ENCODE data around the gene CNTN1. TPM values are rescaled to one million over a fixed set of nuclear protein-coding genes. Genes with fewer than 3 reads are reported as not detected.

The CNTN1 gene
- total RNA-seq, 4 donors from 2014 or later: 44.2 to 65.6 (median 57.6) TPM

DNA sequence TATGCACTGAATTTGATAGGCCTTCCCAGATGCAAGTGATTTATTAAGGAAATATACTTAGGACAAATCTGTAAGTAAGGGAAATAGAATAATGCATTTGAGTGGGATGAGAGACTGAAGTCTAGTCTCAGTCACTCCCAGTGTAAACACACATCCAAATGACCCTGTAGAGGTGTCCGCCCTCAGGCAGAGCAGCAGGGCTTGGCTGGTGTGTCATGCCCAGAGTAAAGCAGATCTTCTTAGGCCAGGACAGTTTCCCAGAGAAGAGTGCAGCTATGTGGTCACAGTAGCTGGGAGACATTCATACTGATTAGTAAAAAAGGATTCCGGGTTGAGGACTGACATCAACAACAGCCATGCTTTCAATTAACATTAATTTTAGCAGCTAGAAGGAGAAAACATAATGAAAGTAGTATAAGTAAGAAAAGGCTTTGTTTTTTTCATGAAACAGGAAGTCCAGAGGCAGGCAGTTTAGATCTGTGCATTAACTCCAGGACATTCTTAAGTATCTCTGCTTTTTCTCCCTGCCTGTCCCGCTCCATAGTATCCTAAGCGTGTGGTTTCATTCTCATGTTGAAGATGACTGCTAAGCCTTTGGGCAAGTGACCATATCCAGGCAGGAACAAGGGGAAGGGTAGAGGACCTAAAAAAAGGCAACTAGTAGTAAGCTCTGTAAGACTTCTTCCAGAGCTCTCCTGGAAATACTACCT lies 35.7 kb downstream of the CNTN1 start:
- no peaks in the 10 kb centered on the region for H3K36me3 ChIP-seq
- intact Hi-C loops (cut with DNase I): no loop called here
- WGBS: 89% methylated on average over 4 of the region's 4 CpGs
- H3K27me3 ChIP-seq: no peaks in the 10 kb centered on the region
- no peak overlapping the region for H3K4me3 ChIP-seq
- no peak for DNase-seq (ENCODE audit: extremely low spot score)
- H3K27ac ChIP-seq (replicated peaks in 1 of 4): no peak overlapping the region
- no peaks in the 10 kb centered on the region for H3K9me3 ChIP-seq
- TF ChIP-seq POLR2A (IDR thresholded peaks at IDR 0.05; ENCODE audit: low read depth) (no peak), POLR2AphosphoS5 (IDR thresholded peaks at IDR 0.05) (no peak), EP300 (IDR thresholded peaks at IDR 0.05) (no peak)
- TF ChIP-seq, protein P1, sequence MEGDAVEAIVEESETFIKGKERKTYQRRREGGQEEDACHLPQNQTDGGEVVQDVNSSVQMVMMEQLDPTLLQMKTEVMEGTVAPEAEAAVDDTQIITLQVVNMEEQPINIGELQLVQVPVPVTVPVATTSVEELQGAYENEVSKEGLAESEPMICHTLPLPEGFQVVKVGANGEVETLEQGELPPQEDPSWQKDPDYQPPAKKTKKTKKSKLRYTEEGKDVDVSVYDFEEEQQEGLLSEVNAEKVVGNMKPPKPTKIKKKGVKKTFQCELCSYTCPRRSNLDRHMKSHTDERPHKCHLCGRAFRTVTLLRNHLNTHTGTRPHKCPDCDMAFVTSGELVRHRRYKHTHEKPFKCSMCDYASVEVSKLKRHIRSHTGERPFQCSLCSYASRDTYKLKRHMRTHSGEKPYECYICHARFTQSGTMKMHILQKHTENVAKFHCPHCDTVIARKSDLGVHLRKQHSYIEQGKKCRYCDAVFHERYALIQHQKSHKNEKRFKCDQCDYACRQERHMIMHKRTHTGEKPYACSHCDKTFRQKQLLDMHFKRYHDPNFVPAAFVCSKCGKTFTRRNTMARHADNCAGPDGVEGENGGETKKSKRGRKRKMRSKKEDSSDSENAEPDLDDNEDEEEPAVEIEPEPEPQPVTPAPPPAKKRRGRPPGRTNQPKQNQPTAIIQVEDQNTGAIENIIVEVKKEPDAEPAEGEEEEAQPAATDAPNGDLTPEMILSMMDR (IDR thresholded peaks at IDR 0.05): no peak
- no peaks in the 10 kb centered on the region for H3K4me1 ChIP-seq

GRCh38 chr12:40730281-40730680 lies 38.0 kb downstream of the CNTN1 start:
- 88% methylated on average over 1 of the region's 1 CpG for WGBS
- no peaks in the 10 kb centered on the region for H3K4me1 ChIP-seq
- no peak overlapping the region for H3K4me3 ChIP-seq
- H3K9me3 ChIP-seq: no peaks in the 10 kb centered on the region
- TF ChIP-seq, protein P1 (IDR thresholded peaks at IDR 0.05): no peak
- TF ChIP-seq EP300 (IDR thresholded peaks at IDR 0.05): no peak
- no peak for TF ChIP-seq POLR2AphosphoS5 (IDR thresholded peaks at IDR 0.05)
- TF ChIP-seq POLR2A (IDR thresholded peaks at IDR 0.05; ENCODE audit: low read depth): no peak
- DNase-seq (ENCODE audit: extremely low spot score): no peak
- intact Hi-C loops (cut with DNase I): no loop called here
- no peaks in the 10 kb centered on the region for H3K27me3 ChIP-seq
- H3K36me3 ChIP-seq: no peaks in the 10 kb centered on the region
- H3K27ac ChIP-seq (replicated peaks in 1 of 4): no peak overlapping the region

- H3K9me3 ChIP-seq: no peaks in the 10 kb centered on the region
- no peaks in the 10 kb centered on the region for H3K4me1 ChIP-seq
- H3K4me3 ChIP-seq: no peak overlapping the region
- no peak for DNase-seq (ENCODE audit: extremely low spot score)
- no peaks in the 10 kb centered on the region for H3K27me3 ChIP-seq
- intact Hi-C loops (cut with DNase I): no loop called here
- H3K27ac ChIP-seq (replicated peaks in 1 of 4): no peak overlapping the region
- H3K36me3 ChIP-seq: no peaks in the 10 kb centered on the region
- TF ChIP-seq POLR2AphosphoS5 (IDR thresholded peaks at IDR 0.05) (no peak), EP300 (IDR thresholded peaks at IDR 0.05) (no peak), POLR2A (IDR thresholded peaks at IDR 0.05; ENCODE audit: low read depth) (no peak)
- TF ChIP-seq, protein P1 (IDR thresholded peaks at IDR 0.05): no peak
Observed at GRCh38 chr12:40733871-40734270, 41.6 kb downstream of the CNTN1 start.

DNA sequence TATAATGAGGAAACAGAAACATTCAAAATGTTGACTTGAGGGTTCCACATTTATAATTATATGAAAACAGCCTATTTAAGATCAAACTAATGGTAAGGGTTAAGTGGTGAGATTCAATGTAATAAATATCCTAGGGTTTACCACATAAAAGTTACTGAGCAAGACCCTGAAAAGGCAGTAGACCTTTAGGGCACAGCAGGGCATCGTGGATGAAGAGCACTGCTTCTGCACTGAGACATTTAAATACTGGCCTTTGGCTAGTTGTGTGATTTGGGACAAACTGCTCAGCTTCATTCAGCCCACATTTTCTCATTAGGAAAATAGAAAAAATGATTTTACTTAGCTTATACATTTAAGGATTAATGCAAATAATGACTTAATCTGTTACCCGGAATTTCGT lies 42.0 kb downstream of the CNTN1 start:
- no peak overlapping the region for H3K4me3 ChIP-seq
- intact Hi-C loops (cut with DNase I): no loop called here
- H3K27me3 ChIP-seq: no peaks in the 10 kb centered on the region
- H3K36me3 ChIP-seq: no peaks in the 10 kb centered on the region
- H3K27ac ChIP-seq (replicated peaks in 1 of 4): no peak overlapping the region
- DNase-seq (ENCODE audit: extremely low spot score): no peak
- H3K9me3 ChIP-seq: no peaks in the 10 kb centered on the region
- TF ChIP-seq EP300 (IDR thresholded peaks at IDR 0.05) (no peak), POLR2AphosphoS5 (IDR thresholded peaks at IDR 0.05) (no peak), POLR2A (IDR thresholded peaks at IDR 0.05; ENCODE audit: low read depth) (no peak)
- TF ChIP-seq, protein P1 (IDR thresholded peaks at IDR 0.05): no peak
- no peaks in the 10 kb centered on the region for H3K4me1 ChIP-seq
- WGBS: 84% methylated on average over 3 of the region's 3 CpGs
